Adrenal gland (tissue), 12 donors: ENCODE measurements around the gene MYO5A. TPM values are rescaled to one million over a fixed set of nuclear protein-coding genes. Genes with fewer than 3 reads are reported as not detected.

Source experiments
- DNase-seq, 7 donors: peaks; one replicate each; pipeline ENCODE4 v3.0.0-alpha.2; 2019 to 2020
- H3K27ac ChIP-seq, 5 donors: fragments of 200-600 bp; sonication (generic) in 4 of 5; 1 replicate in 3 of 5; 2 replicates in 2 of 5; pipeline versions ENCODE4 v1.5.1 to v1.8.0; 2016 to 2020; ENCODE audit warnings: mild to moderate bottlenecking in 1 of 5
- H3K27me3 ChIP-seq: fragments of 200-600 bp; 2 replicates; pipeline ENCODE4 v1.8.0; 2021
- H3K36me3 ChIP-seq, 2 donors: fragments of 200-600 bp; replicated peaks in 1 of 2; 1 replicate in 1 of 2; 2 replicates in 1 of 2; pipeline versions ENCODE4 v1.5.1 to v1.8.0; 2018 to 2022
- H3K4me1 ChIP-seq, 2 donors: fragments of 200-600 bp; replicated peaks in 1 of 2; 1 replicate in 1 of 2; 2 replicates in 1 of 2; pipeline versions ENCODE4 v1.5.1 to v1.8.0; 2018 to 2021
- H3K4me3 ChIP-seq, 4 donors: fragments of 200-600 bp; sonication (generic) in 3 of 4; one replicate each; pipeline ENCODE4 v1.5.1; 2016 to 2018
- H3K9me3 ChIP-seq, 3 donors: fragments of 200-600 bp; sonication (generic) in 1 of 3; replicated peaks in 1 of 3; 1 replicate in 2 of 3; 2 replicates in 1 of 3; pipeline versions ENCODE4 v1.5.1 to v1.8.0; 2016 to 2021
- CTCF ChIP-seq, 6 experiments: fragments of 450-650 bp in 4 of 6; fragments of 200-600 bp in 2 of 6; sonication (generic) in 1 of 6; IDR thresholded peaks; 1 replicate in 5 of 6; 2 replicates in 1 of 6; pipeline versions ENCODE4 v1.5.1 to v1.8.0; 2016 to 2021; ENCODE audit warnings: antibody characterized with exemption in 6 of 6, mild to moderate bottlenecking in 2 of 6, moderate library complexity in 1 of 6
- POLR2A ChIP-seq, 2 donors: fragments of 450-650 bp; IDR thresholded peaks; one replicate each; pipeline ENCODE4 v1.6.1; 2017; ENCODE audit warnings: antibody characterized with exemption in 2 of 2, mild to moderate bottlenecking in 2 of 2, moderate library complexity in 1 of 2
- WGBS, 4 donors: extraction: QIAGEN DNeasy Blood & Tissue Kit in 2 of 4; methylation state at CpG; one replicate each; pipeline versions ENCODE4 v1.1.5 to v1.1.7; 2013 to 2017; 5-methylcytosine and 5-hydroxymethylcytosine counted together
- intact Hi-C, 2 donors: fragments of 100-400 bp; cut with DNase I; formaldehyde crosslinking; loops; one replicate each; pipeline versions ENCODE4 v1.14.1 to v1.15.0; 2022 to 2023
- polyA plus RNA-seq, 3 donors: library from polyadenylated mRNA; stranded (reverse); fragments of 200-250 nt in 2 of 3; fragments of 350-450 nt in 1 of 3; fragmentation: Illumina TruSeq in 1 of 3; extraction: RNeasy Lipid Tissue Mini Kit (QIAGEN cat#74804) in 1 of 3; gene quantifications; one replicate each; pipeline ENCODE4 v1.2.3, GENCODE V29; 2013 to 2014
- total RNA-seq, 9 donors: library from RNA; depleted of rRNA in 4 of 9; stranded (reverse); fragments of >200 nt in 4 of 9; fragments of 120-200 nt in 1 of 9; fragmentation: NEBNext Ultra II Directional in 1 of 9; extraction: Animal tissue kit (Norgen Biotek cat#: 25700) in 1 of 9; gene quantifications; one replicate each; pipeline versions ENCODE4 v1.1.0 to v1.2.4, GENCODE V29; 2013 to 2023
- donor health status: healthy with polysubstance abuse.
- donor health status: Bipolar disorder and iron deficiency.
- donor health status: DM: yes; HTN: yes; CAD: no.
- donor health status: DM: no; HTN: no; CAD: no.
- donor health status: DM: no; HTN: no; CAD: no.
- donor health status: DM: yes; HTN: yes; CAD: no.

The MYO5A gene
- total and polyA plus RNA-seq, 12 donors = 6.3 to 57.5 (median 39.6) TPM

DNA sequence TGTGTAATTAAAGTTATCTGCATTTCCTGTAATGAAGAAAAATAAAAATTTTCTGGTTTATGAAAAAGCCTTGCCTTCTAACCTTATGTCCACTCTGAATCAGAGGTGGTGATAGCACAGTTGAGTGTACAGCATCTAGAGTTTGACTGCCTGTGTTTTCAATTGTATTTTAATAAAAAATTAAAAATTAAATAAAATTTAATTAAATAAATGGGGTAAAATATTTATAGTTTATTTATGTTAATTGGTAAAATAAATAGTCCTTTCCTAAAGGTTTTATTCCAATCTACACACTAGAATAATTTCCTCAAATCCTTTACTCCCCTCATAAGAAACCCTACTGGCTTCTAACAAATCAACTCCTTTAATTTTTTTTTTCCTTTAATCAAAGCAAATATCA is 121.3 kb downstream of the MYO5A start:
- Histone ChIP-seq H3K9me3 (no peaks in the 10 kb centered on the region), H3K4me1 (peaks cover 3 to 20% of the 10 kb centered on the region in 2 donors), H3K36me3 (no peaks in the 10 kb centered on the region), H3K27ac (no peak overlapping the region), H3K27me3 (no peaks in the 10 kb centered on the region), H3K4me3 (no peak overlapping the region)
- intact Hi-C loops = no loop called here
- DNase-seq = no peak
- TF ChIP-seq POLR2A (IDR thresholded peaks at IDR 0.05) = no peak

GRCh38 chr15:52406601-52407000 is 122.1 kb downstream of the MYO5A start:
- TF ChIP-seq CTCF (IDR thresholded peaks at IDR 0.05) (no peak), POLR2A (IDR thresholded peaks at IDR 0.05) (no peak)
- Histone ChIP-seq H3K27me3 (no peaks in the 10 kb centered on the region), H3K9me3 (no peaks in the 10 kb centered on the region), H3K36me3 (no peaks in the 10 kb centered on the region), H3K4me3 (no peak overlapping the region), H3K27ac (no peak overlapping the region), H3K4me1 (peaks cover 3 to 20% of the 10 kb centered on the region in 2 donors)
- intact Hi-C loops = no loop called here
- no peak for DNase-seq
- 90 to 96% (median 93%) methylated on average over 2 of the region's 2 CpGs for WGBS, 4 donors

- DNase-seq = no peak
- 34 to 53% (median 47%) methylated on average over 3 of the region's 3 CpGs for WGBS, 4 donors
- intact Hi-C loops = no loop called here
Observed at GRCh38 chr15:52405856-52406255, 122.8 kb downstream of the MYO5A start.

GRCh38 chr15:52397118-52397517 is 131.6 kb downstream of the MYO5A start:
- TF ChIP-seq POLR2A (IDR thresholded peaks at IDR 0.05) = no peak
- TF ChIP-seq CTCF (IDR thresholded peaks at IDR 0.05) = no peak
- intact Hi-C loops = no loop called here

More at GRCh38 chr15:52405856-52406255, 122.8 kb downstream of the MYO5A start:
- H3K4me1 ChIP-seq = peaks cover 3 to 20% of the 10 kb centered on the region in 2 donors
- no peak overlapping the region for H3K4me3 ChIP-seq
- no peak for TF ChIP-seq CTCF (IDR thresholded peaks at IDR 0.05)
- no peak for TF ChIP-seq POLR2A (IDR thresholded peaks at IDR 0.05)
- no peaks in the 10 kb centered on the region for H3K36me3 ChIP-seq
- no peak overlapping the region for H3K27ac ChIP-seq
- H3K27me3 ChIP-seq = no peaks in the 10 kb centered on the region
- H3K9me3 ChIP-seq = no peaks in the 10 kb centered on the region

DNA sequence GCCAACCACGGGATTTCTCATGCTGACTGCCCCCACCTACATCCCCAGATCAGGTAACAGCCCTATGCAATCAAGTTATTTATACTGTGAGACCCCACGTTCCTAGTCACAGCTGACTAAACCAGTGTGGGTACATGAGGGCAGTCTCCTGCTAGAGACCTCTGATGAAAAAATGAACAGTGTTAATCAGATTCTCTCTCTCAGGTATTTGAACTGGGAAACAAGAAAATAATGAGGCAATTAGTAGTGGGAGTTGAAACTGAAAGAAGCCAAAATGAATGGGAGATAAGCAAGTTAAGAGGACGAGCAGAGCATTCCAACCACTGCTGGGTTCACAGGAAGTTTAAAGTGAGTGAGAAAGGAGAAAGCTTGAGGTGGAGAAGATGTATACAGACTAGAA is 134.6 kb downstream of the MYO5A start:
- H3K27ac ChIP-seq = no peak overlapping the region
- H3K4me3 ChIP-seq = no peak overlapping the region
- DNase-seq = no peak
- TF ChIP-seq POLR2A (IDR thresholded peaks at IDR 0.05) (no peak), CTCF (IDR thresholded peaks at IDR 0.05) (no peak)
- H3K9me3 ChIP-seq = no peaks in the 10 kb centered on the region
- no peaks in the 10 kb centered on the region for H3K4me1 ChIP-seq
- peaks cover 0 to 3% of the 10 kb centered on the region in 2 donors for H3K36me3 ChIP-seq
- 71 to 80% (median 73%) methylated on average over 3 of the region's 3 CpGs for WGBS, 4 donors
- intact Hi-C loops = no loop called here
- H3K27me3 ChIP-seq = no peaks in the 10 kb centered on the region

More at GRCh38 chr15:52397118-52397517, 131.6 kb downstream of the MYO5A start:
- Histone ChIP-seq H3K36me3 (peaks cover 0 to 3% of the 10 kb centered on the region in 2 donors), H3K27ac (no peak overlapping the region), H3K9me3 (no peaks in the 10 kb centered on the region), H3K4me1 (no peaks in the 10 kb centered on the region), H3K27me3 (no peaks in the 10 kb centered on the region), H3K4me3 (no peak overlapping the region)
- no peak for DNase-seq
- 94 to 97% (median 95%) methylated on average over 5 of the region's 5 CpGs for WGBS, 4 donors
